SK-N-MC (cell line): Measurements from ENCODE around the gene CCDC71L.
A peak's percentile ranks its signal among the peaks of the same experiment; 100 is the strongest.

Experiments
- DNase-seq: peaks from one replicate; pipeline ENCODE4 v3.0.0-alpha.2; 2011; ENCODE audit warnings: low read depth, low spot score
- H3K27ac ChIP-seq: fragments of 200-600 bp; sonication (generic); 2 replicates; pipeline ENCODE4 v1.5.1; 2016; ENCODE audit warnings: mixed run types
- H3K36me3 ChIP-seq: fragments of 200-600 bp; sonication (generic); 2 replicates; pipeline ENCODE4 v1.6.1; 2017; ENCODE audit warnings: antibody characterized with exemption, low read length, mixed read lengths; ENCODE audit not compliant: insufficient read depth
- H3K4me3 ChIP-seq: fragments of 200-600 bp; sonication (generic); 2 replicates; pipeline ENCODE4 v1.5.1; 2016
- H3K9ac ChIP-seq: fragments of 200-600 bp; sonication (generic); 2 replicates; pipeline ENCODE4 v1.8.0; 2017; ENCODE audit warnings: mixed run types, mixed read lengths; ENCODE audit not compliant: insufficient read length
- H3K9me3 ChIP-seq: fragments of 200-600 bp; sonication (generic); 2 replicates; pipeline ENCODE4 v1.6.1; 2017; ENCODE audit warnings: low read depth, mild to moderate bottlenecking, antibody characterized with exemption, low read length, moderate library complexity, mixed read lengths
- EZH2 ChIP-seq: fragments of 200-600 bp; sonication (generic); IDR thresholded peaks from one replicate; pipeline ENCODE4 v1.6.1; 2017; ENCODE audit warnings: antibody characterized with exemption
- FOXP2 ChIP-seq: optimal IDR thresholded peaks from 2 replicates; pipeline ENCODE3; 2011; ENCODE audit warnings: mild to moderate bottlenecking, moderate library complexity; ENCODE audit not compliant: insufficient read depth; ENCODE audit errors: extremely low read length, control extremely low read depth
- POLR2AphosphoS5 ChIP-seq: IDR thresholded peaks from 2 replicates; pipeline ENCODE4 v1.6.1; 2012; ENCODE audit warnings: mild to moderate bottlenecking, low read depth, low read length, borderline replicate concordance

Gene CCDC71L

GRCh38 chr7:106659963-106660861 is 746 bp downstream of the CCDC71L start:
- H3K4me3 ChIP-seq: peak overlapping the region; percentile 76
- DNase-seq: no peak
- H3K9ac ChIP-seq: peak overlapping the region; percentile 76
- 0 out of 2 replicates have a peak, but pooled peaks cover 4% of the 10 kb centered on the region for H3K9me3 ChIP-seq
- no peak overlapping the region for H3K27ac ChIP-seq
- H3K36me3 ChIP-seq: no peaks in the 10 kb centered on the region
- no peak for TF ChIP-seq FOXP2
- TF ChIP-seq POLR2AphosphoS5: no peak
- TF ChIP-seq EZH2: no peak

GRCh38 chr7:106659166-106659962 is 1.6 kb downstream of the CCDC71L start:
- peak overlapping the region; percentile 76 for H3K4me3 ChIP-seq
- H3K27ac ChIP-seq: no peak overlapping the region
- H3K9ac ChIP-seq: peak overlapping the region; percentile 69
- TF ChIP-seq POLR2AphosphoS5 (no peak), FOXP2 (no peak), EZH2 (no peak)
- H3K9me3 ChIP-seq: no peaks in the 10 kb centered on the region
- no peak for DNase-seq
- H3K36me3 ChIP-seq: no peaks in the 10 kb centered on the region

GRCh38 chr7:106658316-106659165 is 2.4 kb downstream of the CCDC71L start:
- TF ChIP-seq EZH2: no peak
- no peak for TF ChIP-seq FOXP2
- no peak for TF ChIP-seq POLR2AphosphoS5
- Histone ChIP-seq H3K36me3 (no peaks in the 10 kb centered on the region), H3K9me3 (no peaks in the 10 kb centered on the region), H3K9ac (peak overlapping the region; percentile 69), H3K4me3 (peak overlapping the region; percentile 76), H3K27ac (no peak overlapping the region)
- DNase-seq: no peak

- Histone ChIP-seq H3K9ac (no peak overlapping the region), H3K4me3 (no peak overlapping the region), H3K27ac (no peak overlapping the region), H3K9me3 (no peaks in the 10 kb centered on the region), H3K36me3 (no peaks in the 10 kb centered on the region)
- no peak for DNase-seq
- TF ChIP-seq EZH2 (no peak), POLR2AphosphoS5 (no peak), FOXP2 (no peak)
Measured at GRCh38 chr7:106657085-106657991, 3.6 kb downstream of the CCDC71L start.

- TF ChIP-seq EZH2: no peak
- no peak for TF ChIP-seq FOXP2
- no peak for TF ChIP-seq POLR2AphosphoS5
- H3K9ac ChIP-seq: no peak overlapping the region
- no peaks in the 10 kb centered on the region for H3K36me3 ChIP-seq
- no peaks in the 10 kb centered on the region for H3K9me3 ChIP-seq
- no peak for DNase-seq
- no peak overlapping the region for H3K27ac ChIP-seq
- no peak overlapping the region for H3K4me3 ChIP-seq
Measured at GRCh38 chr7:106655703-106656498, 5.1 kb downstream of the CCDC71L start.

- Histone ChIP-seq H3K27ac (no peak overlapping the region), H3K36me3 (no peaks in the 10 kb centered on the region), H3K4me3 (no peak overlapping the region), H3K9me3 (no peaks in the 10 kb centered on the region), H3K9ac (no peak overlapping the region)
- TF ChIP-seq POLR2AphosphoS5 (no peak), EZH2 (no peak), FOXP2 (no peak)
- no peak for DNase-seq
Measured at GRCh38 chr7:106653488-106653887, 7.5 kb downstream of the CCDC71L start.
